LNCAP (cell line): ENCODE measurements around the gene ERFL.

Experiments used
- TF ChIP-seq, protein P1 (sequence below): fragments of 450-650 bp; IDR thresholded peaks from 2 replicates; pipeline ENCODE4 v1.5.1; 2017; ENCODE audit warnings: mild to moderate bottlenecking

ERFL gene

GRCh38 chr19:41965106-41965505 lies 36.9 kb upstream of the ERFL start:
- TF ChIP-seq, protein P1, sequence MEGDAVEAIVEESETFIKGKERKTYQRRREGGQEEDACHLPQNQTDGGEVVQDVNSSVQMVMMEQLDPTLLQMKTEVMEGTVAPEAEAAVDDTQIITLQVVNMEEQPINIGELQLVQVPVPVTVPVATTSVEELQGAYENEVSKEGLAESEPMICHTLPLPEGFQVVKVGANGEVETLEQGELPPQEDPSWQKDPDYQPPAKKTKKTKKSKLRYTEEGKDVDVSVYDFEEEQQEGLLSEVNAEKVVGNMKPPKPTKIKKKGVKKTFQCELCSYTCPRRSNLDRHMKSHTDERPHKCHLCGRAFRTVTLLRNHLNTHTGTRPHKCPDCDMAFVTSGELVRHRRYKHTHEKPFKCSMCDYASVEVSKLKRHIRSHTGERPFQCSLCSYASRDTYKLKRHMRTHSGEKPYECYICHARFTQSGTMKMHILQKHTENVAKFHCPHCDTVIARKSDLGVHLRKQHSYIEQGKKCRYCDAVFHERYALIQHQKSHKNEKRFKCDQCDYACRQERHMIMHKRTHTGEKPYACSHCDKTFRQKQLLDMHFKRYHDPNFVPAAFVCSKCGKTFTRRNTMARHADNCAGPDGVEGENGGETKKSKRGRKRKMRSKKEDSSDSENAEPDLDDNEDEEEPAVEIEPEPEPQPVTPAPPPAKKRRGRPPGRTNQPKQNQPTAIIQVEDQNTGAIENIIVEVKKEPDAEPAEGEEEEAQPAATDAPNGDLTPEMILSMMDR, result no peak

- TF ChIP-seq, protein P1, result no peak
Observed at GRCh38 chr19:41960973-41961372, 32.7 kb upstream of the ERFL start.

GRCh38 chr19:41959056-41960053 lies 31.1 kb upstream of the ERFL start, which contains the start of gene RABAC1:
Gene RABAC1, minus strand, starts transcription at chr19:41959321. Its CDS starts 29 bp downstream, at chr19:41959292.
- TF ChIP-seq, protein P1, result no peak

GRCh38 chr19:41958367-41959055 lies 30.3 kb upstream of the ERFL start:
- TF ChIP-seq, protein P1, result no peak

GRCh38 chr19:41957838-41958366 lies 29.7 kb upstream of the ERFL start:
- TF ChIP-seq, protein P1, result peak; percentile 68

- TF ChIP-seq, protein P1, result no peak
Observed at GRCh38 chr19:41957161-41957837, 29.1 kb upstream of the ERFL start.

- TF ChIP-seq, protein P1, result no peak
Observed at GRCh38 chr19:41956621-41957020, 28.4 kb upstream of the ERFL start.
